HEK293T (cell line): Measurements from ENCODE around the gene TMEM87A.

Source experiments
- CTCF ChIA-PET: fragments of 350-600 bp; formaldehyde crosslinking; extraction: SDS; loops from one replicate; lab custom pipeline; 2021; ENCODE audit warnings: antibody characterized with exemption, inconsistent platforms; lab: Yijun Ruan, JAX
- POLR2A ChIA-PET: fragments of 350-600 bp; formaldehyde crosslinking; extraction: SDS; loops from one replicate; lab custom pipeline; 2020; ENCODE audit warnings: antibody characterized with exemption, inconsistent platforms; lab: Yijun Ruan, JAX
- DNase-seq: peaks from one replicate; pipeline ENCODE4 v3.0.0; 2012; ENCODE audit warnings: mixed read lengths; ENCODE audit errors: extremely low spot score
- ARNT ChIP-seq: fragments of 450-650 bp; IDR thresholded peaks from 2 replicates; pipeline ENCODE4 v1.6.1; 2017; ENCODE audit warnings: mild to moderate bottlenecking
- BHLHE40 ChIP-seq: fragments of 450-650 bp; IDR thresholded peaks from 2 replicates; pipeline ENCODE4 v1.6.1; 2016; ENCODE audit warnings: mild to moderate bottlenecking, moderate library complexity, borderline replicate concordance
- CTBP1 ChIP-seq: fragments of 450-650 bp; IDR thresholded peaks from 2 replicates; pipeline ENCODE4 v1.6.1; 2016; ENCODE audit warnings: borderline replicate concordance
- ELF4 ChIP-seq: fragments of 450-650 bp; IDR thresholded peaks from 2 replicates; pipeline ENCODE4 v1.6.1; 2017; ENCODE audit warnings: antibody characterized with exemption
- FOXA1 ChIP-seq: fragments of 450-650 bp; IDR thresholded peaks from 2 replicates; pipeline ENCODE4 v1.6.1; 2016; ENCODE audit warnings: mild to moderate bottlenecking
- FOXK2 ChIP-seq: fragments of 450-650 bp; IDR thresholded peaks from 2 replicates; pipeline ENCODE4 v1.6.1; 2016; ENCODE audit warnings: mild to moderate bottlenecking
- FOXM1 ChIP-seq: fragments of 450-650 bp; IDR thresholded peaks from 2 replicates; pipeline ENCODE4 v1.6.1; 2017; ENCODE audit warnings: mild to moderate bottlenecking, borderline replicate concordance
- HDGF ChIP-seq: fragments of 450-650 bp; IDR thresholded peaks from 2 replicates; pipeline ENCODE4 v1.6.1; 2017; ENCODE audit warnings: antibody characterized with exemption, borderline replicate concordance
- L3MBTL2 ChIP-seq: fragments of 450-650 bp; conservative IDR thresholded peaks from 2 replicates; pipeline ENCODE4 v1.6.1; 2016; ENCODE audit warnings: mild to moderate bottlenecking
- LEF1 ChIP-seq: fragments of 450-650 bp; IDR thresholded peaks from 2 replicates; pipeline ENCODE4 v1.6.1; 2017; ENCODE audit warnings: mild to moderate bottlenecking, borderline replicate concordance
- NFRKB ChIP-seq: fragments of 450-650 bp; IDR thresholded peaks from 2 replicates; pipeline ENCODE4 v1.6.1; 2016; ENCODE audit warnings: mild to moderate bottlenecking, moderate library complexity
- SP1 ChIP-seq: fragments of 450-650 bp; IDR thresholded peaks from 2 replicates; pipeline ENCODE4 v1.6.1; 2017
- SUZ12 ChIP-seq: fragments of 450-650 bp; IDR thresholded peaks from 2 replicates; pipeline ENCODE4 v1.6.1; 2016; ENCODE audit warnings: mild to moderate bottlenecking
- TARDBP ChIP-seq: fragments of 450-650 bp; IDR thresholded peaks from 2 replicates; pipeline ENCODE4 v1.6.1; 2016
- ZNF384 ChIP-seq: fragments of 450-650 bp; IDR thresholded peaks from 2 replicates; pipeline ENCODE4 v1.6.1; 2016
- TF ChIP-seq, protein P1 (sequence below): fragments of 450-650 bp; IDR thresholded peaks from 2 replicates; pipeline ENCODE4 v1.6.1; 2016

The TMEM87A gene

DNA sequence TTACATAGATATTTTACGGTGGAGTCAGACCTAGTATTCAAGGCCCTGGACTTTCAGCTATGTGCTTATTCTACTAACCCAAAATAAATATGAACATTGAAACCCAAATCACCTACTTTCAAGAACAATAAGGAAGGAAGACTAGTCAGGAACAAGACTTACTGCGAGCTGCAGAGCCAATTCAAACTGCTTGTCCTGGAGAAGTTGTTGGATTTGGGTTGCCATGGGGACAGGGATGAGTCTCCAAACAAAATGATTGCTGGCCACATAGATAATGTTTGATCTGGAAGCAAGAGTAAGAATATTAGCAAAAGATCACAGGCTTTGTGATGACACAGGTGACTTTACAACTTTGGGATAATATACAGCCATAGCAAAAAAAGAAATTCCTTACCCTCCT is 95.2 kb downstream of the TMEM87A start:
- TF ChIP-seq SP1 (no peak), FOXK2 (no peak), HDGF (no peak), FOXA1 (no peak), ZNF384 (no peak), L3MBTL2 (no peak), LEF1 (no peak), SUZ12 (no peak), TARDBP (no peak), FOXM1 (no peak), ARNT (no peak), NFRKB (no peak), CTBP1 (no peak)
- TF ChIP-seq, protein P1, sequence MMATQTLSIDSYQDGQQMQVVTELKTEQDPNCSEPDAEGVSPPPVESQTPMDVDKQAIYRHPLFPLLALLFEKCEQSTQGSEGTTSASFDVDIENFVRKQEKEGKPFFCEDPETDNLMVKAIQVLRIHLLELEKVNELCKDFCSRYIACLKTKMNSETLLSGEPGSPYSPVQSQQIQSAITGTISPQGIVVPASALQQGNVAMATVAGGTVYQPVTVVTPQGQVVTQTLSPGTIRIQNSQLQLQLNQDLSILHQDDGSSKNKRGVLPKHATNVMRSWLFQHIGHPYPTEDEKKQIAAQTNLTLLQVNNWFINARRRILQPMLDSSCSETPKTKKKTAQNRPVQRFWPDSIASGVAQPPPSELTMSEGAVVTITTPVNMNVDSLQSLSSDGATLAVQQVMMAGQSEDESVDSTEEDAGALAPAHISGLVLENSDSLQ, result no peak
- DNase-seq, result no peak
- POLR2A ChIA-PET, result no interaction called here
- CTCF ChIA-PET, result no interaction called here

- CTCF ChIA-PET, result no interaction called here
Observed at GRCh38 chr15:42175671-42176070, 97.6 kb downstream of the TMEM87A start.

DNA sequence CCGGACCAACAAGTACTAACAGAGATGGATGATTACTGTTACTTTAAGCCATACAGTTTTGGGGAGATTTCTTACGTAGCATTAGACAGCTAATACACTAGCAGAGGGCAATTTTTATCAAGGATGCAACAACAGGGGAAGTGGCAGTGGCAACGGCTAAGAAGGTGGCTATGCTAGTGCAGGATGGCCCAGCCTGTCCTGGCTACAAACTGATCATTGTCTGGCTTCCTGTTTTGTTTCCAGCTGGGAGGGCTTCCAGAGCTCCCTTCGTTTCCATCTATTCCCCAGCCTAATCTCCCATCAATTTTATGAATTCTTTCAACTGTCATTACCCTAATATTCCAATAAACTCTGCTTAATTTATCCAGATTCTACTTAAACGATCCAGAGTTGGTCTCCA is 100.8 kb downstream of the TMEM87A start:
- DNase-seq, result no peak
- TF ChIP-seq FOXK2, result no peak
- no peak for TF ChIP-seq L3MBTL2
- no peak for TF ChIP-seq HDGF
- ChIA-PET POLR2A (no interaction called here), CTCF (no interaction called here)

More at GRCh38 chr15:42175671-42176070, 97.6 kb downstream of the TMEM87A start:
- TF ChIP-seq SP1 (no peak), NFRKB (no peak), BHLHE40 (no peak), LEF1 (no peak), SUZ12 (no peak), FOXM1 (no peak)
- TF ChIP-seq, protein P1, result no peak
- no peak for DNase-seq
- POLR2A ChIA-PET, result no interaction called here

DNA sequence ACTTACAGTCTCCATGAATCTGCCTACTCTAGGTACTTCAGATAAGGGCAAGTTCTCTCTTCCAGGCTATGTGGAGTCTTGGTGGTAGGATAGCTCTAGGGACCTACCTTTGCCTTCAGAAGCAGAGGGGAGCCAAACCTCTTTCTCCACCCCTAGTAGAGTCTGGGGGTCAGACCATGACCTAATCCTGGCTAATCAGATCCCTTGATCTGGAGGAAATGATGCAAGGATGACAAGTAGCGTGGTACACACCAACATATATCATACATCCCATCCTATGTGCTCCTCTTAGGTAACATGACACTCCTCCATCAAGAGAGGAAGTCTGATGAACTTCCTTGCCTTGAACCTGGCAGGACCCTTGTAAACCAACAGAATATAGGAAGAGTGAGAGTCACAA is 101.4 kb downstream of the TMEM87A start:
- TF ChIP-seq ELF4 (no peak), FOXK2 (no peak), ZNF384 (no peak), LEF1 (no peak), HDGF (no peak), ARNT (no peak), NFRKB (no peak), FOXA1 (no peak), SUZ12 (no peak), CTBP1 (no peak), TARDBP (no peak), SP1 (no peak), L3MBTL2 (no peak), BHLHE40 (no peak)
- TF ChIP-seq, protein P1, result no peak
- ChIA-PET POLR2A (no interaction called here), CTCF (no interaction called here)
- no peak for DNase-seq

GRCh38 chr15:42171122-42171521 is 102.1 kb downstream of the TMEM87A start:
- POLR2A ChIA-PET, result no interaction called here
- CTCF ChIA-PET, result no interaction called here
- TF ChIP-seq, protein P1, result no peak
- TF ChIP-seq ELF4 (no peak), FOXK2 (no peak), BHLHE40 (no peak)
- DNase-seq, result no peak

DNA sequence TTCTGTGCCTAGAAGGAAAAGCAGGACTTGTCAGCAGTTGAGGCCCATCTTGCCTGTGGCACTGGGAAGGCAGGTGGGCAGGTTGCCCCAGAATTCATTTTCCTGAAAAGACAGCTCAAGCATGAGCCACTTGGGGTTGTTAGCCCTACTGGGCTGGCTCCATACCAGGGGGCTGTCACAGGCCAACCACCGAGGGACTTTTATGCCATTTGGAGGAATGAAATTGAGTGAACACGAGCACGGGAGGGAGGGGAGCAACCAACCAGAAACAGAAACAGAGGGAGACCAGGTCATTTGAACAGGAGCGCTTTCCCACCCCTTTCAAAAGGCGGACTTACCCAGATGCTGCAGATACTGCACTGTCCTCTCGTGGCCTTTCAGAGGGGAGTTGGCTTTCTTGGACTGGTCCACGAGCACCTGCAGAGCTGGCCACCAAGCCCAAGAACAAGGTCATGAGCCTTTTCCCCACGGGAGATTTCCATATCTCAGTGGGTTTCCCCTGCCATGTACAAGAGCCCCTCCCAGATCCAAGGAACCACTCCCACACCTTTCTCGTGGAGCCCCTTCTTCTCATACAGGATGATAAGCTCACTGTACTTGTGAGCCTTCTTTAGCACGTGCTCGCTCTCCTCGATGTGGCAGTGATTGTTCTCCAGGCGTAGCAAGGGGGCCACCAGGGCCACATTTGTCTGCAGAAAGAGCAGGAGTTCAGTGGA is 106.8 kb downstream of the TMEM87A start:
- ChIA-PET POLR2A (no interaction called here), CTCF (no interaction called here)
- TF ChIP-seq TARDBP (no peak), FOXK2 (no peak), FOXM1 (no peak), LEF1 (no peak), ELF4 (no peak), L3MBTL2 (no peak), SP1 (no peak), NFRKB (no peak), CTBP1 (no peak), SUZ12 (no peak), ARNT (no peak), FOXA1 (no peak)
- TF ChIP-seq, protein P1, result no peak
- DNase-seq, result no peak
